SK-N-SH (cell line): Measurements from ENCODE around the gene CCL16. TPM values are rescaled to one million over a fixed set of nuclear protein-coding genes. Genes with fewer than 3 reads are reported as not detected.
"Not testable (repeated sequence)": the region's sequence is repeated elsewhere in the genome, so short reads cannot be mapped to it uniquely, and the experiment has no call there.

Source experiments
- CTCF ChIA-PET: fragments of 300-600, 350-600 bp; formaldehyde crosslinking; extraction: SDS; loops from one replicate; lab custom pipeline; 2021; lab: Yijun Ruan, JAX
- POLR2A ChIA-PET: fragments of 350-600 bp; sonication (Branson Sonifier 250); formaldehyde crosslinking; extraction: SDS; loops from one replicate; lab custom pipeline; 2020; ENCODE audit warnings: antibody characterized with exemption, inconsistent platforms; lab: Yijun Ruan, JAX
- DNase-seq: peaks from one replicate; pipeline ENCODE4 v3.0.0; 2012
- H2AFZ ChIP-seq: fragments of 200-600 bp; sonication (generic); 2 replicates; pipeline ENCODE4 v1.8.1; 2016; ENCODE audit warnings: antibody characterized with exemption, mild to moderate bottlenecking, low read depth
- H3F3A ChIP-seq: fragments of 200-600 bp; sonication (generic); replicated peaks from 2 replicates; pipeline ENCODE3; 2016; ENCODE audit warnings: antibody characterized with exemption, mild to moderate bottlenecking; ENCODE audit not compliant: insufficient read depth
- H3K27ac ChIP-seq, 2 experiments: fragments of 200-500 bp in 1 of 2; fragments of 200-600 bp in 1 of 2; sonication (Bioruptor generic) in 1 of 2; sonication (generic), shearing (Covaris generic) in 1 of 2; 2 replicates each; pipeline versions ENCODE4 v1.5.1 to v1.6.1; 2014 to 2016; ENCODE audit warnings: low read depth in 2 of 2, inconsistent platforms in 1 of 2, low read length in 1 of 2, mild to moderate bottlenecking in 1 of 2, mixed read lengths in 1 of 2
- H3K27me3 ChIP-seq: fragments of 200-600 bp; sonication (generic), shearing (Covaris generic); 2 replicates; pipeline ENCODE4 v1.6.1; 2016; ENCODE audit warnings: mixed run types; ENCODE audit not compliant: insufficient read depth
- H3K36me3 ChIP-seq, 2 experiments: fragments of 200-500 bp in 1 of 2; fragments of 200-600 bp in 1 of 2; sonication (Bioruptor generic) in 1 of 2; sonication (generic) in 1 of 2; replicated peaks in 1 of 2; 2 replicates each; pipeline versions ENCODE3 to v1.5.1; 2014 to 2016; ENCODE audit warnings: low read length in 1 of 2, mild to moderate bottlenecking in 1 of 2; ENCODE audit not compliant: insufficient read depth in 2 of 2, control insufficient read depth in 1 of 2
- H3K4me1 ChIP-seq, 2 experiments: fragments of 200-500 bp in 1 of 2; fragments of 200-600 bp in 1 of 2; sonication (Bioruptor generic) in 1 of 2; sonication (generic), shearing (Covaris generic) in 1 of 2; 2 replicates each; pipeline versions ENCODE4 v1.5.1 to v1.6.1; 2014 to 2016; ENCODE audit warnings: low read depth in 1 of 2, low read length in 1 of 2, mixed run types in 1 of 2; ENCODE audit not compliant: insufficient read depth in 2 of 2, control insufficient read depth in 1 of 2
- H3K4me2 ChIP-seq: fragments of 200-600 bp; sonication (generic), shearing (Covaris generic); 2 replicates; pipeline ENCODE4 v1.6.1; 2017; ENCODE audit warnings: mixed run types
- H3K4me3 ChIP-seq, 2 experiments: fragments of 200-500 bp in 1 of 2; fragments of 200-600 bp in 1 of 2; sonication (Bioruptor generic) in 1 of 2; sonication (generic), shearing (Covaris generic) in 1 of 2; 2 replicates each; pipeline versions ENCODE4 v1.5.1 to v1.8.1; 2014 to 2016; ENCODE audit warnings: low read depth in 2 of 2, inconsistent platforms in 1 of 2, low read length in 1 of 2, mild to moderate bottlenecking in 1 of 2, mixed read lengths in 1 of 2, moderate library complexity in 1 of 2
- H3K79me2 ChIP-seq: fragments of 200-600 bp; sonication (generic); 2 replicates; pipeline ENCODE4 v1.8.1; 2017; ENCODE audit warnings: mild to moderate bottlenecking; ENCODE audit not compliant: insufficient read depth
- H3K9ac ChIP-seq: fragments of 200-600 bp; sonication (generic); 2 replicates; pipeline ENCODE4 v1.6.1; 2017; ENCODE audit warnings: mixed run types
- H3K9me2 ChIP-seq: fragments of 200-600 bp; sonication (generic); 2 replicates; pipeline ENCODE4 v1.6.1; 2017; ENCODE audit warnings: mixed run types
- H3K9me3 ChIP-seq: fragments of 200-600 bp; sonication (generic); 2 replicates; pipeline ENCODE4 v1.6.1; 2017; ENCODE audit warnings: mixed run types, mild to moderate bottlenecking, moderate library complexity
- H4K20me1 ChIP-seq: fragments of 200-600 bp; sonication (generic); 2 replicates; pipeline ENCODE4 v1.6.1; 2017; ENCODE audit warnings: mild to moderate bottlenecking, mixed run types; ENCODE audit not compliant: insufficient read depth
- CHD2 ChIP-seq: fragments of 150-350 bp; IDR thresholded peaks from 2 replicates; pipeline ENCODE4 v1.6.1; 2018; ENCODE audit warnings: low read length; ENCODE audit not compliant: partially characterized antibody
- ELF1 ChIP-seq: IDR thresholded peaks from 2 replicates; pipeline ENCODE4 v1.4.0; 2012
- FOSL2 ChIP-seq: IDR thresholded peaks from 2 replicates; pipeline ENCODE4 v1.4.0; 2012; ENCODE audit warnings: low read depth, mild to moderate bottlenecking, moderate library complexity, borderline replicate concordance
- FOXM1 ChIP-seq: IDR thresholded peaks from 2 replicates; pipeline ENCODE4 v1.4.0; 2012; ENCODE audit warnings: low read depth, mild to moderate bottlenecking
- GABPA ChIP-seq: IDR thresholded peaks from 2 replicates; pipeline ENCODE4 v1.4.0; 2012; ENCODE audit warnings: low read depth, mild to moderate bottlenecking
- GATA2 ChIP-seq: sonication (generic); formaldehyde crosslinking; IDR thresholded peaks from 2 replicates; pipeline ENCODE4 v1.5.0; 2020; ENCODE audit warnings: mild to moderate bottlenecking, missing genetic modification reagents
- IRF3 ChIP-seq: fragments of 150-350 bp; IDR thresholded peaks from 2 replicates; pipeline ENCODE4 v1.6.1; 2016; ENCODE audit warnings: mild to moderate bottlenecking, low read depth, low read length
- MEF2A ChIP-seq: IDR thresholded peaks from 2 replicates; pipeline ENCODE4 v1.4.0; 2012; ENCODE audit warnings: low read depth, borderline replicate concordance
- MXI1 ChIP-seq: IDR thresholded peaks from 2 replicates; pipeline ENCODE4 v1.6.1; 2012; ENCODE audit warnings: mild to moderate bottlenecking, low read depth, low read length, improper control_type of control experiment
- NFIC ChIP-seq: IDR thresholded peaks from 2 replicates; pipeline ENCODE4 v1.4.0; 2012; ENCODE audit warnings: borderline replicate concordance
- POLR2AphosphoS5 ChIP-seq: IDR thresholded peaks from 2 replicates; pipeline ENCODE4 v1.6.1; 2012; ENCODE audit warnings: low read depth, low read length
- RCOR1 ChIP-seq: fragments of 150-350 bp; IDR thresholded peaks from 2 replicates; pipeline ENCODE4 v1.6.1; 2017; ENCODE audit warnings: antibody characterized with exemption, low read length
- RXRA ChIP-seq: IDR thresholded peaks from 2 replicates; pipeline ENCODE4 v1.4.0; 2012; ENCODE audit warnings: low read depth, mild to moderate bottlenecking, borderline replicate concordance
- SIN3A ChIP-seq: IDR thresholded peaks from 2 replicates; pipeline ENCODE4 v1.6.1; 2012; ENCODE audit warnings: low read depth, mild to moderate bottlenecking, low read length, moderate library complexity, borderline replicate concordance
- SMC3 ChIP-seq: IDR thresholded peaks from 2 replicates; pipeline ENCODE4 v1.6.1; 2012; ENCODE audit warnings: low read depth, low read length, improper control_type of control experiment
- TAF1 ChIP-seq: IDR thresholded peaks from 2 replicates; pipeline ENCODE4 v1.6.1; 2012; ENCODE audit warnings: low read depth, mild to moderate bottlenecking, low read length, moderate library complexity, borderline replicate concordance
- YY1 ChIP-seq: IDR thresholded peaks from 2 replicates; pipeline ENCODE4 v1.4.0; 2012; ENCODE audit warnings: low read depth, mild to moderate bottlenecking
- WGBS: methylation state at CpG from one replicate; pipeline ENCODE4 v1.1.6; 2017; ENCODE audit warnings: low lambda C conversion rate; 5-methylcytosine and 5-hydroxymethylcytosine counted together
- polyA plus RNA-seq, 3 experiments: library from polyadenylated mRNA; depleted of rRNA; stranded (reverse); fragments of >200 nt; gene quantifications; 2 replicates each; pipeline ENCODE4 v1.2.3, GENCODE V29; 2012
- TF ChIP-seq, protein P1 (sequence below): IDR thresholded peaks from 2 replicates; pipeline ENCODE4; 2012

Gene CCL16
- polyA plus RNA-seq, 1 of the 3 experiments (the other 2 are of a cell fraction), result not detected

DNA sequence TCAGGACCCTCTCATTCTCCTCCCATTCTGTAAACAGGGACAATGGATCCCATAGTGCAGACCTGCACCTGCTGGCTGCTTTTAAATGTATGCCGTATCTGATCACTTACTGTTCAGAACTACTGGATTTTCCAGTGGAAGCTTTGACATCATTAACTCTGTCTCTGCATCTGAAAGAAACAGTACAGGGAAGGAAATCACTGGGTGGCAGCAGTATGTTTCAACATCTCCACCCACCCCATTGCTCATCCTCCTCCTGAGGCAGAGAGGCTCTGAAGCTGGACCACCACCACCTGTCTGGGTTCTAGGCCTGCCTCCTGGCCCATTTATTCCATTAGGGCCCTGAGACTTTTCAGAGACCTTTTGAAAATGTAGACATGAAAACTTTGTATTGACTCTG is 17.5 kb upstream of the CCL16 start:
- Histone ChIP-seq H2AFZ (no peak overlapping the region), H3K36me3 (no peaks in the 10 kb centered on the region), H4K20me1 (no peaks in the 10 kb centered on the region), H3F3A (no peaks in the 10 kb centered on the region), H3K27ac (no peak overlapping the region), H3K4me2 (no peak overlapping the region), H3K4me3 (no peak overlapping the region), H3K4me1 (no peaks in the 10 kb centered on the region), H3K9me3 (no peaks in the 10 kb centered on the region), H3K9me2 (no peaks in the 10 kb centered on the region), H3K79me2 (no peaks in the 10 kb centered on the region), H3K27me3 (no peaks in the 10 kb centered on the region; the same call in 1 of the 2 replicates)
- CTCF ChIA-PET, result no interaction called here
- TF ChIP-seq, protein P1, sequence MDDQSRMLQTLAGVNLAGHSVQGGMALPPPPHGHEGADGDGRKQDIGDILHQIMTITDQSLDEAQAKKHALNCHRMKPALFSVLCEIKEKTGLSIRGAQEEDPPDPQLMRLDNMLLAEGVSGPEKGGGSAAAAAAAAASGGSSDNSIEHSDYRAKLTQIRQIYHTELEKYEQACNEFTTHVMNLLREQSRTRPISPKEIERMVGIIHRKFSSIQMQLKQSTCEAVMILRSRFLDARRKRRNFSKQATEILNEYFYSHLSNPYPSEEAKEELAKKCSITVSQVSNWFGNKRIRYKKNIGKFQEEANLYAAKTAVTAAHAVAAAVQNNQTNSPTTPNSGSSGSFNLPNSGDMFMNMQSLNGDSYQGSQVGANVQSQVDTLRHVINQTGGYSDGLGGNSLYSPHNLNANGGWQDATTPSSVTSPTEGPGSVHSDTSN, result no peak
- TF ChIP-seq POLR2AphosphoS5 (no peak), YY1 (no peak), SMC3 (no peak), TAF1 (no peak), RCOR1 (no peak), MEF2A (no peak), MXI1 (no peak), GATA2 (CRISPR knock-in tag) (no peak)
- TF ChIP-seq, all 33 proteins: peak for 0
- POLR2A ChIA-PET, result no interaction called here
- no peak for DNase-seq
- no peak overlapping the region for H3K9ac ChIP-seq
- 0% methylated on average over 1 of the region's 1 CpG for WGBS

DNA sequence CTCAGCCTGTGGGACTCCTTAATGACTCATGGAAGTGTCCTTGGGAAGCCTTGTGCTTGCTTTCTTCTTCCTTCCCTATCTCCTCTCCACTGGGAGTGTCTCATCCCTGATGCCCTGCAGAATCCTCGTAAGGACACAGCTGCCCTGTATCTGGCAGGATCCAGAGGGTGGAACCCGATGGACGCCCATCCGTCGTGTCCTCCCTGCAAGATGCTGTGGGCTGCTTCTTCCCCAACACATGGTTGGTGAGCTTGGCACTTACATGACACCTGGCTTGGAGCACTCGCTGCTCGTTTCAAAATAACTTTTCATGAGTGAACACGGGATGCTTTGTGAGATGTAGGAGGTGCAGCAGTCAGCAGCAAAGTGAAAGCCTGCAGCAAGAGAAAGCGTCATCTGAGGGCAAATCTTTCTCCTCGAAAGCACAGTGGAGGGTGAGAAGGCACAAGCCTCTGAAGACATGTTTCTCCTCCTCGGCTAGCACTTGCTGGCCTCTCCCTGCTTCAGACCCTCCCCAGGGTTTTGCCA is 16.8 kb upstream of the CCL16 start:
- Histone ChIP-seq H3K4me2 (no peak overlapping the region), H3K27ac (no peak overlapping the region), H3K79me2 (no peaks in the 10 kb centered on the region), H2AFZ (no peak overlapping the region), H4K20me1 (no peaks in the 10 kb centered on the region)
- CTCF ChIA-PET, result no interaction called here
- TF ChIP-seq YY1, result no peak
- TF ChIP-seq FOXM1, result no peak
- no peak for TF ChIP-seq IRF3
- no peak for TF ChIP-seq ELF1
- no peak for TF ChIP-seq TAF1
- no peak for TF ChIP-seq FOSL2
- TF ChIP-seq, protein P1, result no peak
- TF ChIP-seq SIN3A, result no peak
- no peak for TF ChIP-seq CHD2
- TF ChIP-seq GABPA, result no peak
- TF ChIP-seq MXI1, result no peak
- TF ChIP-seq RXRA, result no peak
- TF ChIP-seq NFIC, result no peak
- no peak for TF ChIP-seq MEF2A
- TF ChIP-seq, all 33 proteins: peak for 0
- no peak overlapping the region for H3K4me3 ChIP-seq
- no peaks in the 10 kb centered on the region for H3K36me3 ChIP-seq
- H3K9ac ChIP-seq, result no peak overlapping the region
- no peaks in the 10 kb centered on the region for H3F3A ChIP-seq
- no peaks in the 10 kb centered on the region for H3K9me3 ChIP-seq
- no peak for DNase-seq
- H3K9me2 ChIP-seq, result no peaks in the 10 kb centered on the region
- 3% methylated on average over 11 of the region's 11 CpGs for WGBS
- H3K4me1 ChIP-seq, result no peaks in the 10 kb centered on the region
- no peaks in the 10 kb centered on the region; the same call in 1 of the 2 replicates for H3K27me3 ChIP-seq
- POLR2A ChIA-PET, result no interaction called here

- H3F3A ChIP-seq, H3K4me1 ChIP-seq, POLR2A ChIA-PET, H3K27me3 ChIP-seq, H3K9me2 ChIP-seq, H3K36me3 ChIP-seq, H4K20me1 ChIP-seq, H2AFZ ChIP-seq, H3K4me3 ChIP-seq, H3K79me2 ChIP-seq, H3K9ac ChIP-seq, DNase-seq, H3K9me3 ChIP-seq, CTCF ChIA-PET, H3K27ac ChIP-seq, H3K4me2 ChIP-seq: not testable (repeated sequence)
- WGBS, result 7% methylated on average over 2 of the region's 2 CpGs
These were observed 14.0 kb upstream of the CCL16 start for GRCh38 chr17:35995346-35995745.
